ENCODE data around the gene CELA2A. TPM values are rescaled to one million over a fixed set of nuclear protein-coding genes. Genes with fewer than 3 reads are reported as not detected.
"Not testable (repeated sequence)": the region's sequence is repeated elsewhere in the genome, so short reads cannot be mapped to it uniquely, and the experiment has no call there.

Gene CELA2A
- total and polyA plus RNA-seq, 4 donors: 0.11 to 1.5 (median 0.20) TPM; not detected in 1

GRCh38 chr1:15510611-15511405 is 54.3 kb downstream of the CELA2A start:
- Histone ChIP-seq H3K27ac (ENCODE audit: low read depth in 1 of 2, low read length in 1 of 2) (no peak overlapping the region), H3K9ac (ENCODE audit: insufficient read depth in 1 of 2, low read length in 2 of 2) (no peak overlapping the region), H3K4me3 (no peak overlapping the region), H3K4me1 (ENCODE audit: control insufficient read depth in 5 of 5, insufficient read depth in 5 of 5, low read length in 5 of 5) (peaks cover 0 to 4% (median 0%) of the 10 kb centered on the region in 5 donors), H3K9me3 (ENCODE audit: control insufficient read depth in 4 of 4, insufficient read depth in 3 of 4, low read length in 3 of 4) (no peaks in the 10 kb centered on the region), H3K36me3 (ENCODE audit: control insufficient read depth in 4 of 4, insufficient read depth in 4 of 4, low read length in 4 of 4) (peaks cover 0 to 10% (median 4%) of the 10 kb centered on the region in 4 donors), H3K27me3 (ENCODE audit: control insufficient read depth in 3 of 3, insufficient read depth in 3 of 3, low read length in 2 of 3) (no peaks in the 10 kb centered on the region)
- WGBS, 2 donors: 91% methylated on average over 8 of the region's 8 CpGs
- no peak for DNase-seq
- TF ChIP-seq CTCF (IDR thresholded peaks at IDR 0.05; ENCODE audit: control extremely low read depth, extremely low read depth): no peak
- ATAC-seq (ENCODE audit: insufficient read depth, low FRiP score): no peak

GRCh38 chr1:15513192-15513591 is 56.7 kb downstream of the CELA2A start:
- H3K4me3 ChIP-seq: no peak overlapping the region
- ATAC-seq (ENCODE audit: insufficient read depth, low FRiP score): no peak
- no peak overlapping the region for H3K9ac ChIP-seq (ENCODE audit: insufficient read depth in 1 of 2, low read length in 2 of 2)
- no peak for TF ChIP-seq CTCF (IDR thresholded peaks at IDR 0.05; ENCODE audit: control extremely low read depth, extremely low read depth)
- 86 to 88% methylated on average over 4 of the region's 4 CpGs for WGBS, 2 donors
- H3K27ac ChIP-seq (ENCODE audit: low read depth in 1 of 2, low read length in 1 of 2): no peak overlapping the region
- DNase-seq: no peak
- peaks cover 0 to 16% (median 7%) of the 10 kb centered on the region in 4 donors for H3K36me3 ChIP-seq (ENCODE audit: control insufficient read depth in 4 of 4, insufficient read depth in 4 of 4, low read length in 4 of 4)
- no peaks in the 10 kb centered on the region for H3K4me1 ChIP-seq (ENCODE audit: control insufficient read depth in 5 of 5, insufficient read depth in 5 of 5, low read length in 5 of 5)
- no peaks in the 10 kb centered on the region for H3K27me3 ChIP-seq (ENCODE audit: control insufficient read depth in 3 of 3, insufficient read depth in 3 of 3, low read length in 2 of 3)
- no peaks in the 10 kb centered on the region for H3K9me3 ChIP-seq (ENCODE audit: control insufficient read depth in 4 of 4, insufficient read depth in 3 of 4, low read length in 3 of 4)

- DNase-seq: no peak
Measured at GRCh38 chr1:15513919-15514318, 57.4 kb downstream of the CELA2A start.

GRCh38 chr1:15514557-15514956 is 58.0 kb downstream of the CELA2A start:
- 93 to 95% methylated on average over 5 of the region's 5 CpGs for WGBS, 2 donors

More at GRCh38 chr1:15513919-15514318, 57.4 kb downstream of the CELA2A start:
- H3K27me3 ChIP-seq (ENCODE audit: control insufficient read depth in 3 of 3, insufficient read depth in 3 of 3, low read length in 2 of 3): no peaks in the 10 kb centered on the region
- no peak for ATAC-seq (ENCODE audit: insufficient read depth, low FRiP score)
- H3K9me3 ChIP-seq (ENCODE audit: control insufficient read depth in 4 of 4, insufficient read depth in 3 of 4, low read length in 3 of 4): no peaks in the 10 kb centered on the region
- H3K4me1 ChIP-seq (ENCODE audit: control insufficient read depth in 5 of 5, insufficient read depth in 5 of 5, low read length in 5 of 5): no peaks in the 10 kb centered on the region
- TF ChIP-seq CTCF (IDR thresholded peaks at IDR 0.05; ENCODE audit: control extremely low read depth, extremely low read depth): no peak
- WGBS, 2 donors: 93 to 94% methylated on average over 3 of the region's 3 CpGs
- no peak overlapping the region for H3K27ac ChIP-seq (ENCODE audit: low read depth in 1 of 2, low read length in 1 of 2)
- H3K36me3 ChIP-seq (ENCODE audit: control insufficient read depth in 4 of 4, insufficient read depth in 4 of 4, low read length in 4 of 4): peaks cover 0 to 16% (median 8%) of the 10 kb centered on the region in 4 donors
- no peak overlapping the region for H3K4me3 ChIP-seq
- H3K9ac ChIP-seq (ENCODE audit: insufficient read depth in 1 of 2, low read length in 2 of 2): no peak overlapping the region

More at GRCh38 chr1:15514557-15514956, 58.0 kb downstream of the CELA2A start:
- H3K27ac ChIP-seq (ENCODE audit: low read depth in 1 of 2, low read length in 1 of 2); ATAC-seq (ENCODE audit: insufficient read depth, low FRiP score); H3K27me3 ChIP-seq (ENCODE audit: control insufficient read depth in 3 of 3, insufficient read depth in 3 of 3, low read length in 2 of 3); H3K9me3 ChIP-seq (ENCODE audit: control insufficient read depth in 4 of 4, insufficient read depth in 3 of 4, low read length in 3 of 4); H3K4me3 ChIP-seq; DNase-seq; H3K9ac ChIP-seq (ENCODE audit: insufficient read depth in 1 of 2, low read length in 2 of 2); H3K4me1 ChIP-seq (ENCODE audit: control insufficient read depth in 5 of 5, insufficient read depth in 5 of 5, low read length in 5 of 5): not testable (repeated sequence)
- H3K36me3 ChIP-seq (ENCODE audit: control insufficient read depth in 4 of 4, insufficient read depth in 4 of 4, low read length in 4 of 4): peaks cover 0 to 16% (median 8%) of the 10 kb centered on the region in 4 donors
